ENCODE data around the gene OR2M4. TPM values are rescaled to one million over a fixed set of nuclear protein-coding genes. Genes with fewer than 3 reads are reported as not detected.

The OR2M4 gene
- total and polyA plus RNA-seq, 2 of the 4 experiments (the other 2 are of a cell fraction), result not detected

DNA sequence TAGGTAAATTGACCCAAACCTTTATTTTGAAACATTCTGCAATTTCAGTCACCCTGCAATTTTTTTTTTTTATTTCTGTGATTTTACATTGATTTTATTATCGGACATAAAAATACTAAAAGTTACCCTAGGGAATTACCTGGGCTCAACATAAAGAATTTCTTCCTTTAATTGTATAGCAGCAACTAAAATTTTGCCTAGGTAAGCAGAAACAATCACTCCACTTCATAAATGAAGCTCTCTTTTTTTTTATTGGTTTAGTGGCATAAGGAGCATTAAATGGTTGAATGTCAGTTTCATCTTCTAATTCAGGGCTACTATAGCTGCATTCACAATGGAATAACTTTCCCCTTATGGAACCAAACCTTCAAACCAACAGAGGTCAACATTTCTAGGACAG, 15.3 kb upstream of the OR2M4 start:
- Histone ChIP-seq H3K9me1 (ENCODE audit: insufficient read depth, low read length) (no peaks in the 10 kb centered on the region), H2AK5ac (ENCODE audit: low read depth, low read length) (no peak overlapping the region), H3K23ac (ENCODE audit: low read depth, low read length) (no peak overlapping the region), H2BK15ac (ENCODE audit: low read depth, low read length) (no peak overlapping the region), H4K20me1 (ENCODE audit: insufficient read depth, low read length) (no peaks in the 10 kb centered on the region), H2BK120ac (ENCODE audit: low read depth, low read length) (no peak overlapping the region), H3K79me1 (ENCODE audit: low read depth in 1 of 2, low read length in 2 of 2) (no peaks in the 10 kb centered on the region), H2AFZ (replicated peaks; ENCODE audit: low read length, poor library complexity) (no peak overlapping the region), H3K4me2 (ENCODE audit: low read depth, low read length) (no peak overlapping the region), H4K91ac (ENCODE audit: insufficient read depth, low read depth, low read length) (no peak overlapping the region), H4K5ac (ENCODE audit: low read depth, low read length) (no peak overlapping the region), H4K8ac (ENCODE audit: low read depth in 2 of 2, low read length in 2 of 2) (no peak overlapping the region), H3K36me3 (ENCODE audit: control insufficient read depth, insufficient read depth, low read length) (no peaks in the 10 kb centered on the region), H3K18ac (ENCODE audit: low read depth, low read length) (no peak overlapping the region), H3K27me3 (ENCODE audit: control insufficient read depth, insufficient read depth, low read length) (no peaks in the 10 kb centered on the region), H2BK5ac (ENCODE audit: low read depth, low read length, poor library complexity, severe bottlenecking) (no peak overlapping the region), H3K27ac (ENCODE audit: insufficient read depth, low read length) (no peak overlapping the region), H3K56ac (ENCODE audit: extremely low read depth, insufficient read depth, low read length) (no peak overlapping the region), H3K9me3 (ENCODE audit: control insufficient read depth, insufficient read depth, low read length) (peaks cover 5% of the 10 kb centered on the region; the same call in 1 of the 2 replicates), H3K4me3 (ENCODE audit: insufficient read depth, low read depth, low read length) (no peak overlapping the region), H3K14ac (replicated peaks; ENCODE audit: low read depth, low read length) (no peak overlapping the region), H2AK9ac (replicated peaks; ENCODE audit: low read depth, low read length, poor library complexity) (no peak overlapping the region), H3K4ac (ENCODE audit: low read depth, low read length) (no peak overlapping the region), H2BK20ac (ENCODE audit: low read depth, low read length) (no peak overlapping the region), H3K4me1 (ENCODE audit: control insufficient read depth, insufficient read depth, low read length) (no peaks in the 10 kb centered on the region), H3K9ac (ENCODE audit: low read depth, low read length) (no peak overlapping the region)
- ATAC-seq (ENCODE audit: low read depth), result no peak
- intact Hi-C loops (cut with micrococcal nuclease), result no loop called here
- in situ Hi-C loops (cut with MboI; ENCODE audit: low sequenced_read_pairs), result no loop called here
- TF ChIP-seq MAFK (IDR thresholded peaks at IDR 0.05; ENCODE audit: low read depth, low read length) (peak; percentile 89), FOS (IDR thresholded peaks at IDR 0.05; ENCODE audit: low read depth, low read length) (no peak)
- no CpG with 5 or more reads among the region's 1 CpG for WGBS, 2 experiments (ENCODE audit: extremely low coverage in 2 of 2, insufficient read length in 1 of 2)
- ChIA-PET POLR2A (ENCODE audit: unreplicated experiment) (no interaction called here), CTCF (no interaction called here)
- DNase-seq, result no peak
- no TSS peak for BruUV-seq (replicated peaks)
- dilution Hi-C loops (cut with HindIII; ENCODE audit: low sequenced_read_pairs, unreplicated experiment), result no loop called here

Data from IMR-90 (cell line).